Keratinocyte (primary cell): Measurements from ENCODE around the gene PIGW. TPM values are rescaled to one million over a fixed set of nuclear protein-coding genes. Genes with fewer than 3 reads are reported as not detected.

Experiments
- DNase-seq: peaks from one replicate; pipeline ENCODE4 v3.0.0-alpha.2; 2011; ENCODE audit warnings: low read depth, missing footprints, low spot score
- FAIRE-seq: peaks from 2 replicates; lab custom pipeline; 2011; peaks lifted over from hg19 to GRCh38; lab: Jason Lieb, UNC
- H2AFZ ChIP-seq: 2 replicates; pipeline ENCODE4 v1.6.0; 2012; ENCODE audit warnings: low read length, control low read depth, inconsistent platforms; ENCODE audit not compliant: control insufficient read depth
- H3K27ac ChIP-seq: 2 replicates; pipeline ENCODE4 v1.5.1; 2011; ENCODE audit warnings: low read length; ENCODE audit not compliant: control insufficient read depth, insufficient read depth
- H3K27me3 ChIP-seq: 3 replicates; pipeline ENCODE4 v1.6.0; 2011; ENCODE audit warnings: low read length; ENCODE audit not compliant: control insufficient read depth, insufficient read depth; ENCODE audit errors: extremely low read depth
- H3K36me3 ChIP-seq, 2 experiments: 2 replicates in 1 of 2; 3 replicates in 1 of 2; pipeline ENCODE4 v1.5.1; 2011; ENCODE audit warnings: low read length in 2 of 2, mild to moderate bottlenecking in 1 of 2; ENCODE audit not compliant: control insufficient read depth in 2 of 2, insufficient read depth in 2 of 2; ENCODE audit errors: extremely low read depth in 1 of 2
- H3K4me1 ChIP-seq: 3 replicates; pipeline ENCODE4 v1.5.1; 2011; ENCODE audit warnings: low read length; ENCODE audit not compliant: control insufficient read depth, insufficient read depth; ENCODE audit errors: extremely low read depth
- H3K4me2 ChIP-seq: 3 replicates; pipeline ENCODE4 v1.6.0; 2011; ENCODE audit warnings: low read depth, low read length; ENCODE audit not compliant: control insufficient read depth, insufficient read depth; ENCODE audit errors: extremely low read depth
- H3K4me3 ChIP-seq, 3 experiments: fragments of 200-600 bp in 1 of 3; sonication (generic) in 1 of 3; 2 replicates in 2 of 3; 3 replicates in 1 of 3; pipeline ENCODE4 v1.5.1; 2011 to 2016; ENCODE audit warnings: low read length in 3 of 3, mild to moderate bottlenecking in 3 of 3, control low read depth in 2 of 3, inconsistent platforms in 1 of 3, low read depth in 1 of 3, mixed read lengths in 1 of 3, mixed run types in 1 of 3, moderate library complexity in 1 of 3; ENCODE audit not compliant: control insufficient read depth in 2 of 3, insufficient read depth in 2 of 3; ENCODE audit errors: extremely low read depth in 1 of 3
- H3K79me2 ChIP-seq: 2 replicates; pipeline ENCODE4 v1.6.0; 2012; ENCODE audit warnings: low read length; ENCODE audit not compliant: control insufficient read depth, insufficient read depth
- H3K9ac ChIP-seq: 3 replicates; pipeline ENCODE4 v1.6.0; 2011; ENCODE audit warnings: low read length; ENCODE audit not compliant: control insufficient read depth, insufficient read depth; ENCODE audit errors: extremely low read depth
- H3K9me1 ChIP-seq: 3 replicates; pipeline ENCODE4 v1.6.0; 2011; ENCODE audit warnings: low read length; ENCODE audit not compliant: control insufficient read depth, insufficient read depth; ENCODE audit errors: extremely low read depth
- H3K9me3 ChIP-seq: 2 replicates; pipeline ENCODE4 v1.5.1; 2012; ENCODE audit warnings: low read depth, low read length; ENCODE audit not compliant: control insufficient read depth
- H4K20me1 ChIP-seq: 3 replicates; pipeline ENCODE4 v1.6.0; 2011; ENCODE audit warnings: low read length; ENCODE audit not compliant: control insufficient read depth, insufficient read depth; ENCODE audit errors: extremely low read depth
- CTCF ChIP-seq, 3 experiments: IDR thresholded peaks in 1 of 3; conservative IDR thresholded peaks in 1 of 3; optimal IDR thresholded peaks in 1 of 3; 2 replicates in 2 of 3; 3 replicates in 1 of 3; pipeline versions ENCODE3 to v1.5.1; 2011; ENCODE audit warnings: low read length in 3 of 3, mild to moderate bottlenecking in 3 of 3, moderate library complexity in 2 of 3, control low read depth in 1 of 3, inconsistent platforms in 1 of 3; ENCODE audit not compliant: insufficient read depth in 2 of 3; ENCODE audit errors: extremely low read depth in 1 of 3
- EZH2 ChIP-seq: IDR thresholded peaks from one replicate; pipeline ENCODE4 v1.6.1; 2012; ENCODE audit warnings: inconsistent platforms, mild to moderate bottlenecking, low read length, moderate library complexity
- dilution Hi-C: fragments of 300-500 bp; cut with MboI; formaldehyde crosslinking; loops from one replicate; pipeline ENCODE4 v1.7.0; 2020; ENCODE audit warnings: low sequenced_read_pairs; ENCODE audit not compliant: extremely low pct_ligation_motif_present
- polyA plus RNA-seq, 5 experiments: library from polyadenylated mRNA; depleted of rRNA in 3 of 5; stranded (reverse) in 3 of 5; stranded (forward) in 1 of 5; unstranded in 1 of 5; fragments of >200 nt; gene quantifications; 1 replicate in 1 of 5; 2 replicates in 3 of 5; 3 replicates in 1 of 5; pipeline versions ENCODE4 v1.2.1 to v1.2.3, GENCODE V29; 2011 to 2012; ENCODE audit warnings: missing spikeins in 2 of 5, low read depth in 1 of 5, low replicate concordance in 1 of 5

PIGW gene
- polyA plus RNA-seq, 1 donor (not counting 4 experiments of a cell fraction or from before 2014, with no cell fraction given) = 9.8 TPM

- Histone ChIP-seq H3K36me3 (peaks cover 51 to 79% of the 10 kb centered on the region in 2 experiments), H3K4me1 (no peaks in the 10 kb centered on the region), H4K20me1 (no peaks in the 10 kb centered on the region), H3K79me2 (no peaks in the 10 kb centered on the region), H3K27ac (no peak overlapping the region), H3K4me2 (no peak overlapping the region), H3K9me1 (no peaks in the 10 kb centered on the region), H3K4me3 (no peak overlapping the region), H2AFZ (no peak overlapping the region), H3K9me3 (no peaks in the 10 kb centered on the region), H3K9ac (no peak overlapping the region), H3K27me3 (no peaks in the 10 kb centered on the region)
- TF ChIP-seq EZH2 (no peak), CTCF (optimal IDR thresholded peaks at IDR 0.05 in 1 of 3, IDR thresholded peaks at IDR 0.05 in 1 of 3, conservative IDR thresholded peaks at IDR 0.05 in 1 of 3; ENCODE audit: extremely low read depth in 1 of 3, insufficient read depth in 2 of 3, low read length in 3 of 3) (no peak)
- no peak for FAIRE-seq
- dilution Hi-C loops = no loop called here
- DNase-seq = no peak
These were observed 28.4 kb upstream of the PIGW start for GRCh38 chr17:36506249-36506826.

GRCh38 chr17:36506831-36507230 lies 28.0 kb upstream of the PIGW start:
- Histone ChIP-seq H3K27ac (no peak overlapping the region), H3K4me2 (no peak overlapping the region), H3K4me3 (no peak overlapping the region), H3K9ac (no peak overlapping the region), H3K4me1 (no peaks in the 10 kb centered on the region), H4K20me1 (no peaks in the 10 kb centered on the region), H3K9me1 (no peaks in the 10 kb centered on the region), H3K27me3 (no peaks in the 10 kb centered on the region), H3K79me2 (no peaks in the 10 kb centered on the region), H3K9me3 (no peaks in the 10 kb centered on the region), H3K36me3 (peaks cover 54 to 79% of the 10 kb centered on the region in 2 experiments), H2AFZ (no peak overlapping the region)
- FAIRE-seq (no peak), DNase-seq (no peak)
- TF ChIP-seq CTCF (optimal IDR thresholded peaks at IDR 0.05 in 1 of 3, IDR thresholded peaks at IDR 0.05 in 1 of 3, conservative IDR thresholded peaks at IDR 0.05 in 1 of 3; ENCODE audit: extremely low read depth in 1 of 3, insufficient read depth in 2 of 3, low read length in 3 of 3) = no peak
- TF ChIP-seq EZH2 = no peak
- dilution Hi-C loops = no loop called here
